ENCODE measurements around the gene CACNA1I.
"Not testable (repeated sequence)": the region's sequence is repeated elsewhere in the genome, so short reads cannot be mapped to it uniquely, and the experiment has no call there.

The CACNA1I gene

DNA sequence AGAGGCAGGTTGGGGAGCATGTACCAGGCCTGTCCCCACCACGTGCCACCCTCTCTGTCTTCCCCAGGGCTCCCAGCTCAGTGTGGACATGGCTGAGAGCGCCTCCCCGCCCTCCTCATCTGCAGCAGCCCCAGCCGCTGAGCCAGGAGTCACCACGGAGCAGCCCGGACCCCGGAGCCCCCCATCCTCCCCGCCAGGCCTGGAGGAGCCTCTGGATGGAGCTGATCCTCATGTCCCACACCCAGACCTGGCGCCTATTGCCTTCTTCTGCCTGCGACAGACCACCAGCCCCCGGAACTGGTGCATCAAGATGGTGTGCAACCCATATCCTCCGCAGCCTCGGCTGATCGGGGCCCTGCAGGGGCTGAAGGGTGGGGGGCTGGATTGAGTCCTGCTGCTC lies at the start of gene CACNA1I:
TSS of gene CACNA1I (plus strand) at position 89 of the 400 bp plus-strand sequence. CDS start at position 89, 0 bp downstream.
- no peak for DNase-seq

DNA sequence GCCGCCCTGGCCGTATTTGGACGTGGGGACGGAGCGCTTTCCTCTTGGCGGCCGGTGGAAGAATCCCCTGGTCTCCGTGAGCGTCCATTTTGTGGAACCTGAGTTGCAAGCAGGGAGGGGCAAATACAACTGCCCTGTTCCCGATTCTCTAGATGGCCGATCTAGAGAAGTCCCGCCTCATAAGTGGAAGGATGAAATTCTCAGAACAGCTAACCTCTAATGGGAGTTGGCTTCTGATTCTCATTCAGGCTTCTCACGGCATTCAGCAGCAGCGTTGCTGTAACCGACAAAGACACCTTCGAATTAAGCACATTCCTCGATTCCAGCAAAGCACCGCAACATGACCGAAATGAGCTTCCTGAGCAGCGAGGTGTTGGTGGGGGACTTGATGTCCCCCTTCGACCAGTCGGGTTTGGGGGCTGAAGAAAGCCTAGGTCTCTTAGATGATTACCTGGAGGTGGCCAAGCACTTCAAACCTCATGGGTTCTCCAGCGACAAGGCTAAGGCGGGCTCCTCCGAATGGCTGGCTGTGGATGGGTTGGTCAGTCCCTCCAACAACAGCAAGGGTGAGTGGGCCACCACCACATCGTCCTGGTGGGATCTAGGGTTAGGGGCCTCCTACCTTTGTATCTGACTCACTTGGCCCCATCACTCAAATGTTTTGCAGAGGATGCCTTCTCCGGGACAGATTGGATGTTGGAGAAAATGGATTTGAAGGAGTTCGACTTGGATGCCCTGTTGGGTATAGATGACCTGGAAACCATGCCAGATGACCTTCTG lies 49.3 kb upstream of the CACNA1I start:
- not testable (repeated sequence) for DNase-seq

DNA sequence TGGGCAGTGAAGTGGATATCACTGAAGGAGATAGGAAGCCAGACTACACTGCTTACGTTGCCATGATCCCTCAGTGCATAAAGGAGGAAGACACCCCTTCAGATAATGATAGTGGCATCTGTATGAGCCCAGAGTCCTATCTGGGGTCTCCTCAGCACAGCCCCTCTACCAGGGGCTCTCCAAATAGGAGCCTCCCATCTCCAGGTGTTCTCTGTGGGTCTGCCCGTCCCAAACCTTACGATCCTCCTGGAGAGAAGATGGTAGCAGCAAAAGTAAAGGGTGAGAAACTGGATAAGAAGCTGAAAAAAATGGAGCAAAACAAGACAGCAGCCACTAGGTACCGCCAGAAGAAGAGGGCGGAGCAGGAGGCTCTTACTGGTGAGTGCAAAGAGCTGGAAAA lies 48.5 kb upstream of the CACNA1I start:
- DNase-seq = not testable (repeated sequence)

DNA sequence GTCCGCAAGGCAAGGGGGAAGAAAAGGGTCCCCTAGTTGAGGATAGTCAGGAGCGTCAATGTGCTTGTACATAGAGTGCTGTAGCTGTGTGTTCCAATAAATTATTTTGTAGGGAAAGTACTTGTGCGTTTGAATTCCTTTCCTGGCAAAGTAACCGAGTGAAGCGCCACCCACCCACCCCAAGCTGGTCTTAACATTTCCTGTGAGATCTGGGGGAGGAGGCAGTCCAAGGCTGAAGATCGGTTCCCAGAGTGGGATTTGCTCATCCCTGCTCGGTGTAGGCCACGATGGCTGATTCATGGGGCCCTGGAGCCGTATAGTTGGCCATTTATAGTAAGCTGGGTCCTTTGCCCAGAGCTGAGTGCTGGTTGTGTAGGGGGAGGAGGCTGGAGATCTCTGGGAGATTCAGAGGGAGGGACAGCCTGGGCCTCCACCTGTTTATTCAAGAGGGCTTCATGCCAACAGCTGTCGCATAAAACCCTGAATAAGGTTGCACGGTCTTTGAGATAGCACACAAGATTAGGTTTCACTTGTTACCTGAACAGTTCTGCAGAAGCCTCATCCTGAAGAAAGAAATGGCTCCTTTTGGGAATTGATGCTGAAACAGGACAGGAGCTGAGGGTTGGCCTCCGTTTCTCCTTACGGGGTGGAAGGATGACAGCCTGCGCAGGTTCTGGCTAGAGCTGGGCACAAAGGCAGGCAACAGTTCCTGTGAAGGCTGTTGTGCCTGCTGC lies 47.8 kb upstream of the CACNA1I start:
- DNase-seq = peak; percentile 34

DNA sequence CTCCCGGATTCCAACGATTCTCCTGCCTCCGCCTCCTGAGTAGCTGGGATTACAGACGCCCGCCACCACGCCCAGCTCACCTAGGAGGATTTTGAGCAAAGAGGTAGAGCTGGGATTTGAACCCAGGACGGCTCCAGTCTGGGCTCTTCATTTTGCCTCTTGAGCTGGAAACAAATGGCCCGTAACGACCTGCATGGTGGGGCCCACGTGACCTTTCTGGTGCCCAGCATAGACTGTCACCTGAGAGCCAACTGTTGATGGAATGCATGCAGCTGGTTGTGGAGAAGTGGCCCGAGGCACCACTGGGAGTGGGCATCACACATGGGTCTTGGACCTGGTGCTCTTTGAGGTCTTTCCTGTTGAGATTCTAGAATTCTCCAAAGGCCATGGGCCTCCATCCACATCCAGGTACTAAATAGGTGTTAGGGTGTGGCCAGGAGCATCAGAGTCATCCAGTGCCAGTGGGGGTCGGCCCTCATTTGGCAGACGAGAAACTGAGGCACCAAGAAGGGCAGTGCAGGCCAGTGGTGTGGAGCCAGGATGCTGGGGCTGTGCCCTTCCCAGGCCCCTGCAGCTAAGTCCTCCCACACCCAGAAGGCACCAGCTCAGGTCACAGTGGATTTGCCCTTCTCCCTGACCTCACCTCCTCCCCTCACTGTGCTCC lies 46.3 kb upstream of the CACNA1I start:
- no peak for DNase-seq

DNA sequence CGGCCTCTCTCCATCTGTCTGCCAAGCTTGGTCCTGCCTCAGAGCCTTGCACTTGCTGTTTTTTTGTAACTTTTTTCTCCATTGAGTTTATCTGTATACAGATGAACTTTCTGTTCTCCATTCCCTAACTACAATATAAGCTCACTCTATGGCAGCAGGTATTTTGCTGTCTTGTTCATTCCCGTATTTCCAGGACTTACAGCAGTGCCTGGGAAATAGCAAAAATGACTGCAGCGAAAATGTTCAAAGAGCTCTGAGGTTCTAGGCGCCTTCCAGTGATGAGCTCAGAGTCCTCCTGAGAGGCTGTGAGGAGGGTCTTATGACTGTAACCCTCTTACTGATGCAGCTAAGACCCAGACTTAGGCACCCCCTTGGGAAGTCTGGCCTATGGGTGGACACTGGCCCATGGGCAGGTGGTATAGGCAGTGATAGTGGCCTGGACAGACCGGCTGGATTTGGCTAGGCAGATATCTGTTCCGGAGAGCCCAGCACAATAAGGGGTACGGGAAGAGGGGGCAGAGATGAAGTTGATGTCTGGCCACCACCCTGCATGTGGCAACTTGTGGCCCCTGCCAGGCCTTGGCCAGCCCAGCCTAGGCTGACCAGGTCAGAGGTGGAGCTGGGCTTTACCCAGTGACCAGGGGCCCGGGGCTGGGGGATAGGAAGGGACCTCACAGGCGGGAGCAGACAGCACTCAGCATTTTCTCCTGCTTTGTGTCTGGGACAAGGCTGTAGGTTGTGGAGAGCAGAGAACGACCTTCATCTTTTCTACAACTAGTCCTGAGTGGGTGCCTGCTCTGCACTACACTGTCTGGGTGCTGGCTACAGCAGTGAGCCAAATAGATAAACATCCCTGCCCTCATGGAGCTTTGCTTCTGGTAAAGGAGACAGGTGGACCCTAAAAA lies 45.5 kb upstream of the CACNA1I start:
- DNase-seq = no peak

DNA sequence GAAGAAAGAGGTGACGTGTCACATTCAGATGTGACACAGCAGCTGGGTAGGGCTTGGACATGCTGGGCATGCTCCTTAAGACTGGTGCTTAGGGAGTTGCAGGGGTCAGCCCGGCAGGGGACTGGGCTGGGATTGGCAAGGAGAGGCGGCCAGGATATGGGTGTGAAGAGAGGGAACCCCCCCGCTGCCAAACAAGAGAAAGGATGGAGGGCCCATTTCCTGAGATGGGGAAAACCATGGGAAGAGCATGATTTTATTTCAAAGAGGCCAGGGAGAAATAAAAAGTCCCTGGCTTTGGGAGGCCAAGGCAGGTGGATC lies 44.9 kb upstream of the CACNA1I start:
- no peak for DNase-seq

DNA sequence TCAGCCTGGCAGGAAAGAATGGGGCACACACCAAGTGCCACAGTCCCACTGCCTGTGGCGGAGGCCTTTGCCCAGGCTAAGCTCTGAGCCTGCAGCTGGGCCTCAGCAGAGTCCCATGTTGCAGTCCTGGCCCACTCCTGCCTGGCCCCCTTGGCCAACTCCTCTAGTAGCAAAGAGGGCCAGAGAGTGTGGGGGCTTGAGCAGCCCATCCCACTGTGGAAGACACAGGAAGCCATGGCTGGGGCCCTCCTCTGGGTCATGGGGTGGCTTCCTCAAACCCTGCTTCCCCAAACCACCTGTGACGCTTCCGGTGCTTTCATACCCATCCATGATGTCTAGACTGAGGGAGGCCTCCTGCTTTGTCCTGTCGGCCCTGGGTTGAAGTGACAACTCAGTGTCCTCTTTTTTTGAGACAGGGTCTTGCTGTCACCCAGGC lies 43.8 kb upstream of the CACNA1I start:
- no peak for DNase-seq

DNA sequence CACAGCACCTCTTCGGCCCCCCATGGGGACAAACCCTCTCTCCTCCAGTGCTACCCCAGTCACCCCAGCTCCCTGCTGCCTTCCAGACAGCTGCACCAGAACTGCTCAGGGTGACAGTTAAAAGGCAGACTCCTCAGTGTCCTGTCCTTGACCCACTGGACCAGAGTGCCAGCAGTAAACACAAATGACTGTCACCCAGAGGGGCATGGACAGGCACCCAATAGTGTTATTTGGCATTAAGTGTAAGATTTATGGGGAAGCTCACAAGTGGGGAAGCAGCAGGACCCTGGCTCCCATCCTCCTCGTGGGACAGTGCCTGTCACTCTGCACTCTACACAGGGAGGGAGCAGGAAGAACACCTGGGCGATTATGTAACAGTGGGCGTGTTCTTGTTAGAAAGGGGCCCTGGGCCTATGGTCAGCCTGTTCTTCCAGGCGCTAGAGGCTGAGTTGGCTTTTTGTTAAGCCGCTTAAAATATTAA lies 43.0 kb upstream of the CACNA1I start:
- no peak for DNase-seq

DNA sequence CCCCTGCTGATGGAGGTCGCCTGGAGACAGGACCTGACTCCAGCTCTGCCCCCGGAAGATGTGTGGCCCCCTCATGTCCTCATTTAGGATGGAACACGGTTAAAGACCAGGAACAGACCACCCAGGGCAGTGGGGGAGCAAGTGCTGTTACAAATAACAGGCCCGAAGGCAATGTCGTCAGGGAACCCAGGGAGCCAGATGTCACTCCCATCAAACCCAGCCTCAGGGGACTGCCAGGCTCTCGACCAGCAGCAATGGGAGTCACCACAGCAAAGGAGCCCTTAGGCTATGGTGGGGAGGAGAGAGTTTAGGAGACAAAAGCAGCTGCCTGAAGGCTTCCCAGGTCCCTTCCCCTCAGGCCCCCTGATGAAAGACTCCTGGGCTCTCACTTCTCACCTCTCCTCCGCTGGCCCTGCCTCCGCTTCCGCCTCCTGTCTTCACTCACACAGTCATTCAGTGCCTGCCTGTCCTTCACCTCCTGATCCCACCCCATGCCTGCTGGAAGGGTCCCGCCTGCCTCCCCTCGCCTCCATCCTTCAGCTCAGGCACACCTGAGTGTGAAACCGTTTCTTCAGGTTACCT lies 42.4 kb upstream of the CACNA1I start:
- no peak for DNase-seq

DNA sequence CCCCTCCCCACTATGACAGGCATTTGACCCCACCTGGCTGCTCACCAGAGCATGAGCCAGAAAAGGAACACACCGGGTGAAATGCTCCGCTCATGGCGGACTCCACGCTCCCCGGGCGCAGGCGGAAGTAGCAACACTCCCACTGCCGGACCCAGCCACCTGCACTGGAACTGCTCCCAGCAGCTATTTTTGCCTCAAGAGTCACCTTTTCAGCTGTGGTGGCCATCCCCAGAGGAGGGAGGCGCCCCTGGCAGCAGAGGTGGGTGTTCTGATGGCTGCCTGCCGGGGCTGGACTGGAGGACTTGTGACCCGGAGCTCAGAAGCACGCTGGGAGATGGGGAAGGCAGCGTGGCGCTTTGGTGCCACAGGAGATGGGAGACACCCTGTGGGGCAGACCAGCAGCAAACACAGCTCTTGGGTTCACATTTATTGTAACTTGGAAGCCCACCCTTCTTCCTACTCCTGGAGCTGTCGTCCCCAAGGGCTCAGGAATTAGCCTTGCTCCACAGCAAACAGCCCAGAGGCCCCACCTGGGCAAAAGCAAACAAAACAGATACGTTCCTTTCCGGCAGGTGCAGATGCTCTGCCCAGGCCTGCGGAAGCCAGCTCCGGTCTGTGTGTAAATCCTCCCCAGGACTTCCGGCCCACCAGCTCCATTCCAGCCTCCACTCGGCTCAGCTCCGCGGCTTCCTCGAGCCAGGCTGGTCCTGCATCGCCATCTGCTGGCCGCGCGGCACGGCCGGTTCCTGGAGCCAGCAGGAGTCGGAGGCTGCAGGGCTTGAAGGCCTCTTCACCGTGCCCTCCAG lies 41.7 kb upstream of the CACNA1I start:
- DNase-seq = peak; percentile 84

DNA sequence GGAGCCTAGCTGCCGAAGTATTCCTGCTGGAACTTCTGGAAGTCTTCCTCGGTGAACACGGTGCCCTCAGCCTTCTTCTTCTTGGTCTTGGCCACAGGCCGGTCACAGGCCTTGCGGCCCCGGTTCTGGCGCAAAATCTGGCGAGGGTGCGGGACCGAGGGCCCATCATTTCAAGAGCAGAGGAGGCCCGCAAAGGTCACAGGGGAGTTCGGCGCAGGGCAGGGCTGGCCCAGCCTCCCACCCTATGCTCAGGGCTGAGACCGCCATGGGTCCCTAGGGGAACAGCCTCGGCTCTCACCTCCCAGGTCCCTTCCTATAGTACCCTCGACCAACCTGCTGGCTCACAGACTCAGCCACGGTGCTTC lies 41.1 kb upstream of the CACNA1I start:
- DNase-seq = no peak

DNA sequence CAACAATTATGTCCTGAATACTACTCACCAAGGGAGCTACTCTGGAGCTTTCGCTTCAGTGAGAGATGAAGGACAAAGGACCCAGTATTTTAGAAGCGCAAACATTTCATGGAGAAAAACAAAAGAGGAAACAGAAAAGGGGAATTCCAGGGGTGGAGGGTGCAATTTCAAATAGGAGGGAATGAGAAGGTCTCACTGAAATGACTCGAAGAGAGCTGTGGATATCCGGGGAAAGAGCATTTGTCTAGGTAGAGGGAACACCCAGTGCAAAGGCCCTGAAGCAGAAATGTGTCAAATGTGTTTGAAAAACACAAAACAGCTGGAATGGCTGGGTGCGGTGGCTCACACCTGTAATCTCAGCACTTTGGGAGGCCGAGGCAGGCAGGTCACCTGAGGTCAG lies 40.4 kb upstream of the CACNA1I start:
- DNase-seq = no peak

DNA sequence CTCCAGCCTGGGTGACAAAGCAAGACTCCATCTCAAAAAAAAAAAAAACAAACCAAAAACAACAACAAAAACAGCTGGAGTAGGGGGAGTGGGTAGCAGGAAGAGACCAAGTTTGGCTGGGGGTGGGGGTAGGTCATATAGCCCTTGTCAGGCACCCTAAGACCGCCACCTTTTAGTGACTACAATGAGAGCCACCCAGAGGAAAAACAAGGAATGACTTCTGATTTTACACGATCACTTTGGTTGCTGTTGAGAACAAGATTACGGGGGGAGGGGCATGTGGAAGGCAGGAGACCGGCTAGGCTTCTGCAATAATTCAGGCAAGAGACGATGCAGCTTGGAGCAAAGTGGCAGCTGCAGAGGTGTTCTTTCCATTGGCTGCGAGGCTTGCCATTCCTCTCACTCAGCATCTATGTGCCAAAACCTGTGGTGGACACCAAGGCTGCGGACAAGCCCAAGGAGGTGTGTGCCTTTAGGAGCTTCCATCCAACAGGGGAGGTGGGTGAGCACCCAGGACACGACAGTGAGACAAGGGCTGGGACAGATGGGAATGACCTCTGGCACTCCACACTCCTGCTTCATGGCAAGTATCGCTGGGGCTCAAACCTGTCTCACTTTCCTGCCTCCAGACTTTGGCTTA lies 39.7 kb upstream of the CACNA1I start:
- DNase-seq = peak; percentile 37

DNA sequence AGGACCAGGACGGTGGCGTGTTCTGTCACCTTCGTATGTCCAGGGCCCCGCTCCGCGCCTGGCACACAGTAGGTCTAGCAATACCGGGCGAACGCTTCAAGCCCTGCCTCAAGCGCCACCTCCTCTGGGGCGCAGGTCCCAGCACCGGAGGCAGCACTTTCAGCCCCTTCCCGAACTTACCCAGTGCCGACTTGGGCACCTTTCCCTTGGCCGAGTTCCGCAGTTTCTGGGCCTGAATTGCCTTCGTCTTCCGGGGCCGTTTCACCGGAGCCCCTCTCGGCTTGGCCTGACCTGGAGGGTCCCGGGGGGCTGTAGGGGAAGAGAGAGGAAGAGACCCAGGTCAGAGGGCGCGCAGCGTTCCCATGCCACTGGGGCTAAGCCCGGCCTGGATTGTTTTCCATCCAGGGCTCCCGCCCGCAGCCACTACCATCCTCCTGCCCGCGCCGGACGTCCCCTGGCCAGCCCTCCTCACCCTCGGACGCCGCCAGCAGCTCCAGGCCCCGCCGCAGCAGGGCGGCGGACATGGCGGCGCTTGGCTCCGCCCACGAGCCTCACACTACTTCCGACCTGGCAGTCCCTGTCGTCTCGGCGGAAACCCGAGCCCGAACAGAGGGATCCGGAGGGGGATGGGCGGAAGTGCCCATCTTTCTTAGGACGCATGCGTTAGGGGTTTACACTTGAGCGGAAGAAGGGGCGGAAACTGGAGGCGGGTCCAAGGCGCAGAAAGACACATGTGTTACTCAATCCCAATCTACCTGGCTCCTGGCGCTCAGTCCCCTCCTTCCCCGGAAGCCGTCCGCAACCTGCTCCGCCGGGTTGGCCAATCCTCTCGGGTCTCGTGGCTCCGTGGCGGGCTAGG lies 38.1 kb upstream of the CACNA1I start, which contains the start of gene RPS19BP1:
TSS of gene RPS19BP1 (minus strand) at position 534 of the 859 bp plus-strand sequence. CDS start at position 524, 10 bp downstream.
- DNase-seq = peak; percentile 96

DNA sequence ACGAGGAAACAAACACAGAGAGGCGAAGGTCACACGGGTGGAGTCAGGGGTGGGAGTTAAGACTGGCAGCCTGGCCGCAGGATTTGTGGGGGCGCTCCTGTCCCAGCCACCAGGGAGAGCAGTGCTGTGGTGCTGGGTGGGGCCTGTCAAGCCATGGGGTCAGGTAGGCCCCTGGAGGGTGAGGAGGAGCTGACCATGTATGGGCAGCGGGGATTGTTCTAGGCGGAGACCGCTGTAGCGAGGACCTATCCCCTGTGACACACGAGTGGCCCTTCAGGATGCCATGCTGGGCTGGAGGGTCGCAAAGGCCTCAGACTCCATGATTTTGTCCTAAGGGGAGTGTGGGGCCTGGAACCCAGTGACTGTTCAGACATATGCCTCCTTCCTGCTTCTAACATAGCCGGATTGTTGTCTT lies 36.5 kb upstream of the CACNA1I start:
- DNase-seq = no peak

DNA sequence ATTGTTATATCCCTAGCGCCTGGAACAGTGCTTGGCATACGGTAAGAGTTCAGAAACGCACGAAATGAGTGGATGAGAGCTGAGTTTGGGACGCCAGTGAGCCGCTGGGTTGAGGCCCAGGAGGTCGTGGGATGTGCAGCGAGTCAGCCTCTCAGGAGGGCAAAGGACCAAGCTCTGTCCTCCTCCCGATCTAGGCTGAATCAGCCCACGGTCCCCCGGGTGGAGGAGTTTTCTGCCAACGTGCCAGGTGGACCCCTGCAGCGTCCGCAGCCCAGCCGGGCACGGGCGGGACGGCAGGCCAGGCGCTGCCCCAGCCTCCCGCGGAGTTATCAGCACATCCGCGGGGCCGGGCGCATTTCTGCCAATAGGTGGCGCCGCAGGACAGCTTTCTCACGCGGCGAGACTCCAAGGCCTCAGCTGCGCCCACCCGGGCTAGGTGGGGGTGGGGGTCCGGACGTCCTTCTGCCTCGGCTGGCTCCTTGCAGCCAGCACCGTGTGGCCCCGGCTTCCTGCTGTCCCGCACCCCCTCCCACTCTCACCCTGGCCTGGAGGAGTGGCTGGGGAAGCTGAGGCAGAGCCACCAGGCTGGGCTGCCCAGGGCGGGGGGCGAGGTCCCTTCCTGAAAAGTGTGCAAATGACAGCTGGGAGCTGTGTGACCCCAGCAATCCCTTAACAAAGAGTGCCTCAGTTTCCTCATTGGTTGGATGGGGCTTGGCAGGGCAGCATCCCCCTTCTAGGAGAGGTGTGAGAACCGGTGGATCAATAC lies 35.8 kb upstream of the CACNA1I start:
- no peak for DNase-seq

DNA sequence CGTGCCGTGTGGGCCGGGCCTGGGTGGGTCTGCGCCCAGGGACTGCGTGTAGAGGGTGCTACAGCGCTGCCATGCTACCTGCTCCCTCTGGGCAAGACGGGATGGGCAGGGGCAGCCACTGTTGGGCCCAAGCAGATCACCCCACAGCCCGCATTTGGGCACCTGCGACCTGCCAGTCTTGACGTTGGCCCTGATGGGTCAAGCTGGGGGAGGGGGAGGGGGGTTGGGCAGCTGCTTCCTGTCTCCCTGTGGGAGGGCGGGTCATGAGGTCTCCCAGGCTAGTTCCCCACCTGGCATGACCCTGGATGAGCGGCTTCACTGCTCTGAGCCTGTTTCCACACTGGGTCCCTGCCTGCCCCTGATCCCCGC lies 35.2 kb upstream of the CACNA1I start:
- no peak for DNase-seq

DNA sequence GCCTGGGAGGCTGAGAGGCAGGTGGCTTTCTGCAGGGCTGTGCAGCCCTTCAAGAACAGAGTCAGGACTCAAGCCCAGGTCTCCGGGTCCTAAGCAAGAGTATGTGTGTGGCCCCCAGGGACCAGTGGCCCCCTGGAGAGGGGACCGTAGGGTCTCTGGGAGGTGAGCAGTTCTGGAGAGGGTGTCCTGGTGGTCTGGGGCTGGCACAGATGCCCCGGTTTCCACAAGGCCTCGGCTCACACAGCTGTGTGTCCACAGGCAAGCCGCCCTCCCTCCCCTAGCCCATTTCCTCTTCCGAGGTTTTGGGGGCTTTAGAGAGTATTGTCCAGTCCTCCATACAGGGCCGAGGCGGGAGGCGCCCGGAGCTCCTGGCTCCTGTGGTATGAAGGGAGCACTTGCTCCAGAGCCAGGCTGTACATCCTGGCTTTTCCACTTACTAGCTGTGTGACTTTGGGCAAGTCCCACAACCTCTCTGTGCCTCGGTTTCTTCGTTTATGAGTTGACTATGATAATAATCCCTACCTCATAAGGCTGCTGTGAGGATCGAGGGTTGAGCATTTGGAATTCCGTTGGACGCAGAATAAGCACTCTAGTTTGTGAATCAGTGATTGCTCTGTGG lies 34.6 kb upstream of the CACNA1I start:
- no peak for DNase-seq

Measured in NCI-H526 treated with DMSO at 0.1 percent for 48 hours (cell line).